Activated CD4-positive, CD25-positive, alpha-beta regulatory T cell (primary cell): ENCODE results near the gene VWC2L.

Experiments
- DNase-seq, 4 experiments: peaks; one replicate each; lab custom pipeline; 2025; lab: John Stamatoyannopoulos, UW

Gene VWC2L

DNA sequence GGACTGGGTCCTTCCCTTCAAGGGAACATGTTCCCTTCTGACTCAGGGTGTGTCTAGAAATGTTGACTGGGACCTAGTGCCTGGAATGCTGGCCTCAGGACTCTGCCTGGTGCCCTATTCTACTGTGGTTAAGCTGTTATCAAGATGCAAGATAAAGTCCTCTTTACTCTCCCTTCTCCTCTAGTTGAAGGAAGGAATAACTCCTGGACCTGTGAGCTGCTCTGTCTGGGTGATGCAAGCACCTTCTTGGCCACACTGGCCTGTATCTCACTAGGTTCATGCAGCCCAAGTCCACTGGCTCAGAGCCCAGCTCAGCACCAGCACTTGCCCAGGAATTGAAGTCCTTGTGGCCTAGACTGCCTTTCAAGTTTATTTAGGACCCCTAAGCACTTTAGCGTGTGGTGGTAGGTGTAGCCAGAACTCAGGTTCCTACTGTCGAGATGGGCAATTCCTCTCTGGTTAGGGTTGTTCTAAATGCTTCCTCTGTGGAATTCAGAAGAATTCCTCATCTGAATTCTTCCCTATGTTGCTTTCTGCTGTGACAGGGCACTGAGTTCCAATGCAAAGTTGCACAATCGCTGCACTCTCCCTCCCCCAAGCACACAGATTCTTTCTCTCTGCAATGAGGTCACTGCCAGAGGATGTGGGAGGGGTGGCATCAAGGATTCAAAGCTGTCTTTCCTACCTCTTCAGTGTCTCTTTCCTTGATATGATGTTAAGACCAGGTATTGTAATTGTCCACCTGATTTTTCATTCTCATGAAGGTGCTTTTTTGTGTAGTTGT is 54.7 kb downstream of the VWC2L start:
- DNase-seq = no peak

DNA sequence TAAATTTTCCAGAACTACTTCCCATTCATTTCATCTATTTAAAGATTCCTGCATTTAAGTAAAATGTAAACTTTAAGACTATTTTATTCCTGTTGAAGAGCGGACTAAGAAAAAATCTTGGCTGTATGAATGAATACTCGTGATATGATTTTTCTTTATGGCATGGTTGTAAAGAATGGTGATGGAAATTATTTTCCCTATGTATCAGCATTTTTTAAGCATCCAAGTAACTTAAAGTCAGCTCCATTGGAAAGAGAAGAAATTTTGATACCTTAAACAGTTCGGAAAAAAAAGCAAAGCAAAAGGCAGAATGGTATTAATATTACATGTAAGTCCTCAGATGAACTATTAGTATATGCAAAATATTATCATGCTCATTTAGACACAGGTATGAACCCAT is 58.9 kb downstream of the VWC2L start:
- no peak for DNase-seq

DNA sequence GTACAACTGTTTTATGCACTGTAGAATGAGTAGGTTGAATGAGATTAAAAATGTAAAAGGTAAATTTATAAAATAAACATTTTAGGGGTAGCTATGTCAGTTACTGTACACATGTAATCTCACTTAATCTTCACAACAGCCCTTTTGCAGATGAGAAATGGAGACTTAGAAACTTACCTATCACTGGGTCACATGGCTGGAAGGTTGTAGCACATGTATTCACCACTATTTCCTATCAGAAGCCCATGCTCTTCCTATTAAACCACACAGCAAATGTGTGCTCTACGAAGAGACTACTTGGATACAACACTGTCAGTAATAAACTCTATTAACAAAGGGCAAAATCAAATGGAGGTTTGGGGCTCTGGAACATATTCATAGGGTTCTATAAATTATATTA is 60.5 kb downstream of the VWC2L start:
- no peak for DNase-seq

DNA sequence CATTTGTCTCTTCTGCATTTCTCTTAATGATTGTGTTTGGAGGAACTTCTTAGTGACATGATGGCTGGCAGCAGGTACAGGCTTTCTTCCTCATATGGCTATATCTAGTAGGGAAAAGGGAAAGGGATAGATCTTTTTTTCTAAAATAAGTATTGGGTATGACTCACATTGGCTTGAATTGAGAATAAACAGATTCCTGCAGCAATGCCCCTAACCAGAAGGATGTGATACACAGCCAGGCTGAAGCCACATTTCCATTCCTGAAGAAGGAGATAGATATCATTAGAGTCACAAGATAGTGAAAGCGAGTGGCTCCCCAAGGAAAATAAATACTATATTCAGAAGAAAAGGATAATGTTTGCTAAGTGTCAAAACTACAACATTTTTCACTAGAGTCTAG is 61.1 kb downstream of the VWC2L start:
- DNase-seq = no peak

DNA sequence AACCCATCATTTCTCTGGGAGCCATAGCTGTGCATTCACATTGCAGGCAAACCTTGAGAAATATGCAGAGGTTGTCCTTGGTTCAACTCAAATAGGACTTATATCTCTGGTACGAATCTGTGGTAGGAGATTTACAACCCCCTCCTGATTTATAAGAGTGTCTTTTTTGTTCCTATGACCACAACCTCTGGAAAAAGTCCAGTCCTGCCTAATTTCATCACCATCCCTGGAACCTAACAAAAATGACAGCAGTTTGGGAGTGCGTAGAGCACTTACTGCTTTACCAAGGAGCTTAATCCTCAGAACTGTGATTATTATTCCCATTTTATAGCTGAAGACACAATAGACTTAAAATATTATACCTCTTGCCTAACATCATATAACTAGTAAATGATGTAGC is 66.5 kb downstream of the VWC2L start:
- DNase-seq = no peak

DNA sequence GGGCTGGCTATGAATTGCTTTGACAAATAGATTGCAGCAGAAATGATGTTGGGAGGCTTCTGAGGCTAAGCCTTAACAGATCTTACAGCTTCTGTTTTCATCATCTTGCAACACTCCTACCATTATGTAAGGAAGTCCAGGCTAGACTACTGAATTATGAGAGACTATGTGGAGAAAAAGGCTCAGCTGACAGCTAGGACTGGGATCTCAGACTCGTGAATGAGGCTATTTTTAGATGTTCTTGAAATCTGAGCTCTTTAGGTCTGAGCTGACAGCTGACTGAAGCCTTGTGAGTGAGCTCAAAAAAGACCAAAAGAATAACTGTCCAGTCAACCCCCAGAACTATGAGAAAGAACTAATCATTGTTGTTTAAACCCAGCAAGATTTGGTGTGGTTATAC is 70.3 kb downstream of the VWC2L start:
- DNase-seq = no peak

DNA sequence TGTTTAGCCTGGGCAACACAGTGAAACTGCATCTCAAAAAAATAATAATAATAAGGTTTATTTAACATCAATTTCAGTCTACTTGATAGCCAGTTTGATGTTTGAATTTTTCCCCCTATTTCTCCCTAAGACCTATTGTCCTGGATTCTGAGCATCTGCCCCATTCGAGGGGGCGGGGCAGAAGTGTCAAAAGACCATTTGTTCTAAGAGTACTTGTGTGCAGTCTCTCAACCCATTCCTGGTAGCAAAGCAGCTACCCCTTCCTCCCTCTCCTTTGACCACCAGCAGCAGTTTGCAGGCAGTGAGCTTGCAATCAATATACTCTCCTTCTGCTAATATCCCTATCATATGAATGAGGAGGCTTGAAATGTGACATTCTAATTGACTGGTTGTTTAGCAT is 71.9 kb downstream of the VWC2L start:
- no peak for DNase-seq

DNA sequence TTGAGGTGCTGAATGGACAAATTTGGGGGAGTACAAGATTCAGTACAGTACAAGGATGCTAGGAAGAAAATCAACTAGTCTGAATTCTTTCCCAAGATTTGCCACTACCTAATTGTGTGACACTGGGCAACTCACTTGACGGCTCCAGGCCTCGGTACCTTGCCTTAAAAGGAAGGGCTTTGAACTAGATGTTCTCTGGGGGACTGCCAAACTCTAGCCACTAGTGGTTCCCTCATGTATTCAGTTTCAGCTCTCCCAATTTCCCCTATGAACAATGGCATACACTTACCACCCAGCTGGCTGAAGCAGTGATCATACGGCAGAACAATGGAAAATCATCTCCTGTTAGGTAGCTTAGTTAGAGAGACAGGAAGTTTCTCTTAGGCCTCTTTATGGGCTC is 73.4 kb downstream of the VWC2L start:
- DNase-seq = no peak

DNA sequence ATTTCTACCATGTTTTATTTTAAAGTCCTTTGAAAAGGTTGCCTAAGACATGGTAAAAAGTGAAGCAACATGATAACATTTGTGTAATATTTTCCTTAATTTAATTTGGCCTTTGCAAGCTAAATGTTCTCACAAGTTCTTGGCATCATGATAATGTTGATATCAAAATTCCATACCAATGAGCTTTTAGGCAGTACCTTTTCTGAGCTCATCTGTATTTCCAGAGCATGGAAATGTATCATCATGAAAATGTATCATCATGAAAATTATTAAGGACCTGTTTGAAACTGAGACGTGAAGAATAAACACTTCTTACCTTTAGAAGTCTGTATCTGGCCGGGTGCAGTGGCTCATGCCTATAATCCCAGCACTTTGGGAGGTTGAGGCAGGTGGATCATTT is 73.8 kb downstream of the VWC2L start:
- no peak for DNase-seq

DNA sequence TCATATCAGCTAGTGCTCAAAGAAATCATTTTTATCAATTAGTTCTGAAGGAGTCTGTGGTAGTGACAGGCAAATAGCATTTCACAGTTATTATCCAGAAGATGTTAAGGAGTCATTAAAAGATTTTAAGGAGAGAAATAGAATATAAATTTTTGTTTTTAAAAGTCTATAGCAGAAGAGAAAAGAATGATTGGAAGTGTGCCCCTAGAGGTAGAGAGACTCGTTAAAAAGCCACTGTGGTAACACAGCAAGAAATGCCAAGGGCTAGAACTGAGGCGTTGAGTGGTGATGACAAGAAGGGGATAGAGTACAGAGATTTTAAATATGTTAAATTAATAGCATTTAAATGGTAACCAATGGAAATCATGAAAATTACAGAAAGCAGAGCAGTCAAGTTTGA is 78.3 kb downstream of the VWC2L start:
- no peak for DNase-seq

DNA sequence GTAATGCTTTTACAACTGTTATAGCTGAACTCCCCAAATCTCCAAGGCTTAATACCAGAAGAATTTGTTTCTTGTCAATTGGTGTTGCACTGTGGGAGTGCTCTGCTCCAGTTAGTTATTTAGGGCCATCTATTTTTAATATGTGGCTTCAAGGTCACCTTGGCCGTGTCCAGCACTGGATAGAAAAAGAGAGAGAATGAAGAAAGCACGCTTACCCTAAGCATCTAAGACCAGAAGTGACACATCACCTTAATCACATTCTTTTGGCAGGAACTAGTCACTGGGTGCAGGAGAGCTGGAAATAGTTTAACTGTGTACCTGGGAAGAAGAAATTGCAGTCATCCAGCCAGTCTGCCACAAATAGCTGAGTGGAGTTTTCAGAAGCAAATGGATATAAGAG is 78.8 kb downstream of the VWC2L start:
- DNase-seq = no peak

DNA sequence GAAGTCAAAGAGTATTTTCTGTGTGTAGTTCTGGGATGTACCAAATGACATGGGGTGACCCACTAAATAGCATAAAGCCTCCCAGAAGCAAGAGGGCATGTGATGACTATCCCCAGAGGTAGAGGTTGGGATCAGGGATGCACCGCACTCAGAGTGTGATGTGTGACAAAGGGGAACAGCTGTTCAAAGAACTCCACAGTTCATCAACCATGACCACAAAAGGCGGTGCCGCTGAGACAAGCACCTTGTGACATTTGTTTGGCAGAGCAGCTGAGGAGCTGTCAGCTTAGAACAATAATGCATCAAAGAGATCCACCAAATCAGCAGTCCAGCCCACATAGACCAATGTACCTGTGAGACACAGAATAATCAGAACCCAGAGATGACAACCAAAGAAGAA is 81.3 kb downstream of the VWC2L start:
- DNase-seq = no peak

DNA sequence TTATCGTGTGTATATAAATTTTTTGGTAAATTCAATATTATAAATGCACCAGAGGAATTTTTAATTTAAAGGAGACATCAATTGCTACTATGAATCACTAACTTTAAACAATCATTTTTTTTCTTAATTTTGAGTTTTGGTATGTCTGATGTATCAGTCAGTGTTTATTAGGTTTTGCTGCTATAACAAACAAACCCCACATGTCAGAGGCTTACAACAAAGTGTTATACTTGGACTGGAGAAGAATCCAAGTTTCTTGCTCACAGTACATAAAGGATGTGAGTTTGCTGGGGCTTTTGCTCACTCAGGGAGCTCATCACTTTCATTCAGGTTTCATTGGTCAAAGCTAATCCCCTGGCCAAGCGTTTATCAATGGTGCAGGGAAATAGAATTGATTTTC is 81.8 kb downstream of the VWC2L start:
- no peak for DNase-seq

DNA sequence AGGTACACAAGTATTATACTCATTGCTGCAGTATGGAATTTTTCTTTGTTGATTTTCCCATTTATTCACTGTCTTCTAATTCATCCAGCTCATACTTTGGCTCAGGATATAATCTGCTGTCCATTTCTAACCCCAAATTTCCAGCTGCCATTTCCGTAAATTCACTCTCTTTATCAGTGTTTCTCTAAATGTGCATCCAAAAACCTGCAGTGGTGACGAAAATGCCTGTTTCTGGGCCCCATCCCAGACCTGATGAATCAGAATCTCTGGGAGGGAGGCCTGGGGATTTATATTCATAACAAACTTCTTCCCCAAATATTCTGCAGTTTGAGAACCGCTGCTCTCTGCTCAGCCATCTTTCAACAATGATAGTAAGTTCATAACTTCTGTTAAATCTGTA is 86.6 kb downstream of the VWC2L start:
- DNase-seq = no peak

DNA sequence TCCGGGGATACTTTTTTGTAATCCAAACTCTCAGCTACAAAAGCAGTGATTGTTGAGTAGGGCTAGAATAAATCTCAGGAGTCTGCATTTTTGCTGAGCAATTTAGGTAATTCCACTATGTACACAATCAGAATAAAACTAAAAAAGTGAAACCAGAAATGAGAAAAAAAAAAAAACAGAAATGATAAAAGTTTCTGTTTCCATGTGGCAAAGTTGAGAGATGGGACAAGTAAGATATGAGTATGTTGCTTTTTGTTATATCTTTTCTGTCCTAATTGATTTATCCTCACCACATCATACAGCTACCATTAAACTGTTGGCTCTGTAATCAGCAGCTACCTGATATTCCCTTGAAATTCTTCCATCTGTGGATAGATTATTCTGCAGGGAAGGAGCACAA is 92.7 kb downstream of the VWC2L start:
- no peak for DNase-seq

DNA sequence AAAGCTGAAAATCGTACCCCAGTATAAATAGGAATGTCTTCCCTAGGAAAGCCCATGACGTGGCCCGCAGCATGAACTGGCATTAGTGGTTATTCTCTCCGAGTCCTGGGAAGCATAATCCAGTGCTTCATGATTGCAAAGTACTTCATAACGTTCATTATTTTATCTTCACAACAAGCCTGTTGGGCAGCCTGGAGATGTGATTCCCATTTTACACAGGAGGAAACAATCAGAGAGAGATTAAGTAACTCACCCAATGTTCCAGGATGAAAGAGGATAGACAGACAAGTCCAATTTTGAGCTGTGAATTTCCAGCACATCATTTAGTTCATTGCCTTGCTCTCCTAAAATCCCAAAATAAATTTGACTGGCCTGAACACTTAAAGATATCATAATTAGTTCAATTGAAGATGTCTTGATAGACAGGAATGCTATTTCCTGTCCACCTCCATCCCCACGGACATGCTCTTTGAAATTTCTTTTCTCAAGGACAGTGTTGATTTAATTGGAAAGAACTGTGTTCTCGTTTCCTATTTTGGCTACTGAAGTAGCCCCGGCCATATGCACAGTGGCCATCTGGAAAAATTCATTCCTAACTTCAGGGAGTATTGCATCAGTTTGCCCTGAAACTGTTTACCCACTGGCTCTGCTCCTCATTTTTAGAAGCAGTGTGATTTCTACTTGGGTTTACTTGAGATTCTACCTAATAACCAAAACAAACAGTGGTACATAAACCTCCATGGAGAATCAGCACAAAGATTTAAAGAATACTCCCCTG is 93.9 kb downstream of the VWC2L start:
- no peak for DNase-seq

DNA sequence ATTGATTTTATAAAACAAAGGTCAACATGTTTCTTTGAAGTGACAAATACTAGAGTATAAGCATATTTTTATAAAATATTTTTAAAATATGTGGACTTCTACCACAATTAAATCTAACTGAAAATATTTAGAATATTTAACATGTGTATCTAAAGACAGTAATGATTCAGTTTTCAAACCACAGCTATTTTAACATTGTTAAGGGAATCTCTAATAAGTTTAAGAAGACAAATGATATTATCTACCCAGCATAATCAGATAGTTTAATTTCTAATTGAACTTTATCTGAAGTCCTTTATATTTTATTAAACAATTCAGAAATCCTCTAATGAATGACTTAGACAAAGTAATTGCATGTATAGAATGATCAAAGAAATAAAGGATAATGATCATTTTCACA is 96.2 kb downstream of the VWC2L start:
- DNase-seq = no peak

DNA sequence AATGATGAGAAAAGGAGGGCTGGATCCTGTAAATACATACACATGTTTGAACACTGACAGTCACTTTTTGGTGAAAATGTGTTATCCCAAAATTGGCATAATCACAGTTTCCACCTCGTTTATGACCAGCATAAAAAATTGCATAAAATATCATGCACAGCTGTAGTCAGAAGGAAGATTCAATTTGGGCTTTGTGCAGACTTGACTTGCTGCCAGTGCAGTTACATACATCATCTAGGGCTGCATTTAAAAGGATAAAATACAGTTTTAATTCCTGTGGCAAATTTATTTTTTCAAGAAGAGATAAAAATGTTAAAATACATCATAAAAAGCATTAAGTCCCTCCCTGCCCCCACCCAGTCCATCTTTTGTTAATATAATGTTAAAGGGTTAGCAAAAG is 103.8 kb downstream of the VWC2L start:
- no peak for DNase-seq

DNA sequence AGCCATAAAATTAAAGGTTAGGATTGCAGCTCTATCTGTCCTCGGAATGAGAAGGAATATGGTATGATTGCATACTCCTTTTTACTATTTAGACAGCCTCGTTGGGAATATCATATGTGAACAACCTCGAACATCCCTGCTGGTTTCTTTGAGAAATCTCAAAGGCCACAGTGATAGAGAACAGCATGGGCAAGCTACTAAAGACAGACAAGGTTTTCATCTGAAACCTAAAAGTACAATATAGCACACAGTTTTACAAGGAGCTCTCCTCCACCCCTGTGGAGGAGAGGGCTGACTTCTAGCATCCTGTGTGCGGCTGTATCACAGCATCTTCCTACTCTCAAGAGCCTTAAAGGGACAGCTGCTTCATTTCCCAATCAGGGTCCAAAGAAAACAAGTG is 104.3 kb downstream of the VWC2L start:
- no peak for DNase-seq

DNA sequence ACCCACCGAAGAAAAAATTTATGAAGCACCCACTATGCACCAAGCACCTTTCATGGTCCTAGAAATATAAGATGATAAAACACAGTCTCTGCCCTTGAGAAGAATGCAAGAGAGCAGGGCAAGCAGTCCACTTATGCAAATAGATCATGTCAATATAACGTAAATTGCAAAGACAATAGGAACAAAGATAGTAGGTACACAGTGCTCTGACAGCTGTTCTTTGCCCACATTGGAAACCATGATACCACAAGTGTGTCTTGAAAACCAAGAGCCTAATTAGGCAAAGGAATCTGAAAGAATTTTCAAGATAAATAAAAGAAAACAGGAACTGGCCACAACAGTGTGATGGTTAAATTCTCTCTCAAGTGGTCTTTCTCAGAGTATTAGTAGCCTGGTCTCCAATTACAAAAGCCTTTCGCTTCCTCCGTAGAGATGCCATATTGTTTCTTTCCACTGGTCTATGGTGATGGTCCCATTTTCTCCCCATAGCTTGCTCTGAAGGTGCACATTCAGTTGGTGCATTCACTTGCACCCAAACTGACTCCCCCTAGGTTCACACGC is 108.5 kb downstream of the VWC2L start:
- no peak for DNase-seq

DNA sequence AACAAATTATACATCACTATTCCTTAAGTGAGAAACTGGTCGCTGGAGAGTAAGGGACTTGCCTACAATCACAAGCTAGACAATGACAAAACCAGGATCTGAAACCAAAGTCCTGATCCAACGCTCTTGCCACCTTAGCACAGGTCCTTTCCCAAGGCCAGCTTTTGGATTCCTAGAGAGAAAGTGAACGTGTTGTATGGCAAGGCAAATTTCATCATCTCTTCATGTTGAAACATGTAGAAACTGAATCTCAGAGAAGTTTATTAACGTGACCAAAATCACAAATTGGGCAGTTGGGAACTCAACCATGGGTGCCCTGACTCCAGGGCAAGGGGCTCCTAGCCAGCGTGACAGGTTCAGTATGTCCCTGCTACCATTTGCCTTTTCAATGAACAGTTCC is 118.2 kb downstream of the VWC2L start:
- DNase-seq = no peak

DNA sequence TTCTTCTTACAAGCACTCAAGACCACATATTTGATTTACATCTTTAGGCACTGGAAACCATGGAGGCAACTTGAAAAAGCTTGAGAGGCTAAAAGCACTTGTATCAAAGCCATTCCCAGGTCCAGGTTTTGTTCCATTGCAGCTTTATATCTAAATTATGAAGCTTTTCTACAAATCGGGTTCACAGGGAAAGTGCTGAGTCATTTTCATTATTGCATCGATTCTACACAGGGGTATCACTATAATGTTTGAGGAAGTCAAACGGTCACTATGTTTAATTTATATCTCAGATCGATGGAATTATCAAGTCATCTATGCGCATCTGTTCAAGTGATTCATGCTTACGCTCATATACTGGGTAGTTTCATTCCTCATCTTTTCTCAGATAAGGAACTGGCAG is 118.7 kb downstream of the VWC2L start:
- no peak for DNase-seq

DNA sequence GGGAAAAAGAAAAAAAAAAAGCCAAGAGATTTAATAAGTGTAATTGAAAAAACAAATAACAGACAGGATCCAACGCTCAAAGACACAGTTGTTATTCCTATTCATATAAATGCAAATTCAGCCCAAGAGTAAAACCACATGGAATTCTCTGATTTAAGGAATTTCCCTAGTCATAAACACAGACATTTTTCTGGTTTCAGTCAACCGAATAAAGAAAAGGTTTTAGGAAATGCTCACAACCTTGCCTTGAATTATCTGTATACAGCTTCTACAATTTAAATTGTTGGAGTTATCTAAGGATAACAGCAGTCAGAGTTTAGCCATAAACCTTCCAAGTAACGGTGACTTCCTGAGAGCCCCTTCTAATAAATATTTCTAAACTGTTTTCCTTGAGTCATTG is 122.7 kb downstream of the VWC2L start:
- DNase-seq = no peak

DNA sequence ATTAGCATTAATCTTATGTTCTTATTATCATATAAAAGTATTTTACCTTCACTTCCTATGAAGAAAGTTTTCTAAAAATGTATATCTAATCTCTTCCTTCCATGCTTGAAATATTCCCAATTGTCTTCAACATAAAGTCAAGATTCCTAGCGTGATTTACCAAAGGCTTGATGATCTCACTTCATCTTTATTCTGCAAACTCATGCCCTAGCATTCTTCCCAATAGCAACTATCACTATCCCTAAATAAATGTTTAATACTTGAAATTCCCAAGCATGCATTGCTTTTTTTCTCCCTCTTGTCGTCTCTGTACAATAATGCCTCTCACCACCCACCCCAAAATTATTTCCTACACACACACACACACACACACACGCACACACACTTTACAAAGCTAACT is 125.8 kb downstream of the VWC2L start:
- no peak for DNase-seq
